ENCODE data around the gene ZNF385C.

ZNF385C gene

GRCh38 chr17:42124256-42124655 is 26.0 kb upstream of the ZNF385C start:
- no peak for DNase-seq (ENCODE audit: low read depth)
- TF ChIP-seq, protein P1, sequence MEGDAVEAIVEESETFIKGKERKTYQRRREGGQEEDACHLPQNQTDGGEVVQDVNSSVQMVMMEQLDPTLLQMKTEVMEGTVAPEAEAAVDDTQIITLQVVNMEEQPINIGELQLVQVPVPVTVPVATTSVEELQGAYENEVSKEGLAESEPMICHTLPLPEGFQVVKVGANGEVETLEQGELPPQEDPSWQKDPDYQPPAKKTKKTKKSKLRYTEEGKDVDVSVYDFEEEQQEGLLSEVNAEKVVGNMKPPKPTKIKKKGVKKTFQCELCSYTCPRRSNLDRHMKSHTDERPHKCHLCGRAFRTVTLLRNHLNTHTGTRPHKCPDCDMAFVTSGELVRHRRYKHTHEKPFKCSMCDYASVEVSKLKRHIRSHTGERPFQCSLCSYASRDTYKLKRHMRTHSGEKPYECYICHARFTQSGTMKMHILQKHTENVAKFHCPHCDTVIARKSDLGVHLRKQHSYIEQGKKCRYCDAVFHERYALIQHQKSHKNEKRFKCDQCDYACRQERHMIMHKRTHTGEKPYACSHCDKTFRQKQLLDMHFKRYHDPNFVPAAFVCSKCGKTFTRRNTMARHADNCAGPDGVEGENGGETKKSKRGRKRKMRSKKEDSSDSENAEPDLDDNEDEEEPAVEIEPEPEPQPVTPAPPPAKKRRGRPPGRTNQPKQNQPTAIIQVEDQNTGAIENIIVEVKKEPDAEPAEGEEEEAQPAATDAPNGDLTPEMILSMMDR (conservative IDR thresholded peaks at IDR 0.05; ENCODE audit: control insufficient read depth, insufficient read depth, low read depth, low read length) = peak; percentile 3
- no peak overlapping the region for H3K4me3 ChIP-seq (ENCODE audit: control insufficient read depth, low read depth, low read length)

DNA sequence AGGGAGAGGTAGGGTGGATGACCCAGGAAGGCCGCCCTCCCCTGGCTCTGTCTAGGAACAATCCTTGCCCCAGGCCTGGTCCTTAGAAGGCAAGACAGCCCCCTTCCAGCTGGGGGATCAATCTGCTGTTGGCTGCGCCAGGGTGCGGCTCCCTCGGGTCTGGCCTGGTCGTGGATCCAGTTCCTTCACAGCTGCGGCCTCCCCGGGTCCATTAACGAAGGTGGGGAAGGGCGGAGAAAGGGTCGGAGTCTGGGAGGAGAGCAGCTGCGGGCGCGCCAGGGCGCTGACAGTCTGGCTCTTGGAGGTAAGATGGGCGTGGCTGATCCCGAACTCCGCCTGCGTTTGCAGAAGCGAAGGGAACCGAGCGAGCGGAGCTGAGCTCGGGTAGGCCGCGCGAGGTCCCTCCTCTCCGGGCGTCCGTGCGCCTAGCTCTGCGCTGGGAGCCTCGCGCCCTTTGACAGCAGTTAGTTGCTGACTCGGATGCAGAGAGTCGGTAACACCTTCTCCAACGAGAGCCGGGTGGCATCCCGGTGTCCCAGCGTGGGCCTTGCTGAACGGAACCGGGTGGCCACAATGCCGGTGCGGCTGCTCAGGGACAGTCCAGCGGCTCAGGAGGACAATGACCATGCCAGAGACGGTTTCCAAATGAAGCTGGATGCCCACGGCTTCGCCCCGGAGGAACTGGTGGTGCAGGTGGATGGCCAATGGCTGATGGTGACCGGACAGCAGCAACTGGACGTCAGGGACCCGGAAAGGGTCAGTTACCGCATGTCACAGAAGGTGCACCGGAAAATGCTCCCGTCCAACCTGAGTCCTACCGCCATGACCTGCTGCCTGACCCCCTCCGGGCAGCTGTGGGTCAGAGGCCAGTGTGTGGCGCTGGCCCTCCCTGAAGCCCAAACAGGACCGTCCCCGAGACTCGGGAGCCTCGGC is 24.4 kb upstream of the ZNF385C start, which contains the start of gene HSPB9:
Gene HSPB9 (plus strand): TSS at position 434 of the 933 bp plus-strand sequence. CDS start 47 bp downstream, at position 481.
- peak; percentile 44 for DNase-seq (ENCODE audit: low read depth)
- TF ChIP-seq, protein P1 (conservative IDR thresholded peaks at IDR 0.05; ENCODE audit: control insufficient read depth, insufficient read depth, low read depth, low read length) = no peak
- H3K4me3 ChIP-seq (ENCODE audit: control insufficient read depth, low read depth, low read length) = no peak within 1 kb of the TSS

DNA sequence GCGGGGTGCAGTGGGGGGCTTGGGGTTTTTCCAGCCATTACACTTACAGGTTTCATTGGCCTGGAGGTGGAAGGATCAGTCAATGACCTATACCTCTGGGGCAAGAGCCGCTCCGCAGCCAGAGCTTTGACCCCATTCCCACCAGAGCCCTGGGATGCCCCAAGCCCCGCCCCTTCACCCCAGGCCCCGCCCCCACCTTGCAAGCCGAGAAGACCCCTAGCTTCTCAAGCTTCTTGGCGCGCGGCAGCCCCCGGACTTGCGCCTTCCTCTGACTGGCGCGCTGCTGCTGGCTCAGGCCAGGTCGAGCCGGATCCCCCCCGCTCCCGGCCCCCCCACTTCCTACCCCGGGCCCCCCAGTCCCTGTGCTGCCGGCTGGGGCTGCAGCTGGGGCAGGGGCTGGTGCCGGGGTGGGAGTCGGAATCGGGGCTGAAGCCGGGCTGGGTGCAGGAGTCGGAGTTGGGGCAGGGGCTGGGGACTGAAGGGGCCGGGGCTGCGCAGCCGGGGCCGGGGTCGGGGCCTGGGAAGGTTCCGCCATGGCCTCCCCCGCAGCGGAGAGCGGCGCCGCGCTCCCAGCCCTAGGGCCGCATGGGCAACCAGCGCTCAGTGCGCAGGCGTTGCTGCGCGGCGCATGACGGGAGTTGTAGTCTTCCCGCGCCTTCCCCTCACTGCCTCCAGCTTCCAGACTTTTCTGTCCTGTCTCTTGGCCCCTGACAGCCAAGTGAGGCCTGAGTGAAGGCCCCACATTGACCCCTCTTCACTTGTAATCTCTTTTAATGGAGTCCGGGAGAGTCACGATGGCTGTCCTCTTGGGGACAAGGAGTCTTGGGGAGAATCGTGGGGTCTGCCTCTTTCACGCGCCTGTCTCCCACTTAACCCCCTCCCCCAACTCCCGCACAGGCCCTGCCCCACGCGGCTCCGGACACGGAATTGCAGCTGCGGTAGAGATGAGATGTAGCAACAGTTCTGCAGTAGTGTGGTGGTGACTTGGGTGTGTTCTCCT is 22.8 kb upstream of the ZNF385C start, which contains the start of gene KAT2A:
Gene KAT2A (minus strand): TSS at position 598 of the 1,000 bp plus-strand sequence. CDS start 63 bp downstream, at position 535.
- peak within 1 kb of the TSS; percentile 50 for H3K4me3 ChIP-seq (ENCODE audit: control insufficient read depth, low read depth, low read length)
- DNase-seq (ENCODE audit: low read depth) = peak; percentile 84
- TF ChIP-seq, protein P1 (conservative IDR thresholded peaks at IDR 0.05; ENCODE audit: control insufficient read depth, insufficient read depth, low read depth, low read length) = no peak

GRCh38 chr17:42120161-42120769 is 22.0 kb upstream of the ZNF385C start:
- peak overlapping the region; percentile 50 for H3K4me3 ChIP-seq (ENCODE audit: control insufficient read depth, low read depth, low read length)
- TF ChIP-seq, protein P1 (conservative IDR thresholded peaks at IDR 0.05; ENCODE audit: control insufficient read depth, insufficient read depth, low read depth, low read length) = no peak
- no peak for DNase-seq (ENCODE audit: low read depth)

- no peak for DNase-seq (ENCODE audit: low read depth)
- TF ChIP-seq, protein P1 (conservative IDR thresholded peaks at IDR 0.05; ENCODE audit: control insufficient read depth, insufficient read depth, low read depth, low read length) = no peak
- no peak overlapping the region for H3K4me3 ChIP-seq (ENCODE audit: control insufficient read depth, low read depth, low read length)
Observed at GRCh38 chr17:42119301-42119700, 21.0 kb upstream of the ZNF385C start.

DNA sequence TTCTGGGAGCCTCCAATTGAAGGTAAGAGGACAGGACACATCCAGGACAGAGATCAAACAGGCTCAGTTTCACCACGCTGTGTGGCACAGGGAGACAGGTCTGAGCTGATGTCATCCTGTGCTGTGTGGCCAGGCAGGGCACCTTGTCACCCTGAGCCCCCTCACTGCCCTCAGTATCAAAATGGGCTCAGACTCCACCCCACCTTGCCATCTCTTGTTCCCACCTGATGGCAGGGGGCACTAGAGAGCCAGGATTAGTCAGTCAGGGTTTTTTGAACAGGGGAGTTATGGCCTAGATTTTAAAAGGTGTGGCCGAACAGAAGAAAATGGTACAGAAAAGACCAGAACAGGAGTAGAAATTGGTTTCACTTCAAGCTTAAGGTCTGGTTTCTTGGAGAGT is 20.3 kb upstream of the ZNF385C start:
- DNase-seq (ENCODE audit: low read depth) = peak; percentile 35
- H3K4me3 ChIP-seq (ENCODE audit: control insufficient read depth, low read depth, low read length) = no peak overlapping the region

More for the DNA sequence above, 20.3 kb upstream of the ZNF385C start:
- TF ChIP-seq, protein P1 (conservative IDR thresholded peaks at IDR 0.05; ENCODE audit: control insufficient read depth, insufficient read depth, low read depth, low read length) = peak; percentile 49

Data from fibroblast of mammary gland (primary cell).